Activated naive CD8-positive, alpha-beta T cell treated with anti-CD3 and anti-CD28 coated beads, Interleukin-2, amount 10 ng/mL, durations not matched to agents 7 days and 5 days (primary cell): ENCODE data around the gene SLC1A7. TPM values are rescaled to one million over a fixed set of nuclear protein-coding genes. Genes with fewer than 3 reads are reported as not detected.

Experiments used
- ATAC-seq: fragments of 150-1000 bp; cut with Tn5 transposase; one replicate; pipeline ENCODE4 v1.10.0; 2021; ENCODE audit warnings: low read depth, moderate library complexity
- POLR2A ChIA-PET: fragments of 350-600 bp; sonication (Branson Sonifier 250); formaldehyde crosslinking; loops from one replicate; lab custom pipeline; 2021; ENCODE audit warnings: antibody characterized with exemption; lab: Charles Lee
- DNase-seq: peaks from one replicate; pipeline ENCODE4 v3.0.0; 2021
- H3K27ac Mint-ChIP-seq: one replicate; pipeline ENCODE4 v1.8.0; 2022; ENCODE audit warnings: mild to moderate bottlenecking, mixed read lengths
- H3K27me3 Mint-ChIP-seq: one replicate; pipeline ENCODE4 v1.8.0; 2022; ENCODE audit warnings: mild to moderate bottlenecking, moderate library complexity, mixed read lengths
- H3K36me3 Mint-ChIP-seq: one replicate; pipeline ENCODE4 v1.8.0; 2021; ENCODE audit warnings: mild to moderate bottlenecking, mixed read lengths
- H3K4me1 Mint-ChIP-seq: one replicate; pipeline ENCODE4 v1.8.0; 2021; ENCODE audit warnings: mixed read lengths
- H3K4me3 Mint-ChIP-seq: one replicate; pipeline ENCODE4 v1.8.0; 2022; ENCODE audit warnings: mild to moderate bottlenecking, moderate library complexity, mixed read lengths
- H3K9me3 Mint-ChIP-seq: one replicate; pipeline ENCODE4 v1.8.0; 2021; ENCODE audit warnings: mixed read lengths
- total RNA-seq, 2 experiments: library from RNA; stranded (reverse); gene quantifications; one replicate each; pipeline ENCODE4 v1.2.3, GENCODE V29; 2021

The SLC1A7 gene
- total RNA-seq, 2 experiments from 2014 or later: not detected

GRCh38 chr1:53153752-53154151, 11.3 kb upstream of the SLC1A7 start:
- Mint-ChIP-seq H3K27ac (no peak overlapping the region), H3K36me3 (no peaks in the 10 kb centered on the region), H3K4me3 (no peak overlapping the region), H3K4me1 (no peaks in the 10 kb centered on the region), H3K9me3 (no peaks in the 10 kb centered on the region), H3K27me3 (peaks cover 3% of the 10 kb centered on the region)
- DNase-seq: no peak
- POLR2A ChIA-PET: no interaction called here
- no peak for ATAC-seq

- Mint-ChIP-seq H3K9me3 (no peaks in the 10 kb centered on the region), H3K4me1 (no peaks in the 10 kb centered on the region), H3K36me3 (no peaks in the 10 kb centered on the region), H3K27me3 (peaks cover 5% of the 10 kb centered on the region), H3K4me3 (no peak overlapping the region), H3K27ac (no peak overlapping the region)
- POLR2A ChIA-PET: no interaction called here
- no peak for DNase-seq
- no peak for ATAC-seq
Observed at GRCh38 chr1:53148123-53148522, 5.7 kb upstream of the SLC1A7 start.

GRCh38 chr1:53147174-53147573, 4.7 kb upstream of the SLC1A7 start:
- Mint-ChIP-seq H3K36me3 (no peaks in the 10 kb centered on the region), H3K4me3 (no peak overlapping the region), H3K27me3 (peaks cover 5% of the 10 kb centered on the region), H3K4me1 (no peaks in the 10 kb centered on the region), H3K9me3 (no peaks in the 10 kb centered on the region), H3K27ac (no peak overlapping the region)
- POLR2A ChIA-PET: no interaction called here
- ATAC-seq: no peak
- no peak for DNase-seq

GRCh38 chr1:53145942-53146708, 3.7 kb upstream of the SLC1A7 start:
- no peak for ATAC-seq
- POLR2A ChIA-PET: no interaction called here
- H3K9me3 Mint-ChIP-seq: no peaks in the 10 kb centered on the region
- H3K4me1 Mint-ChIP-seq: no peaks in the 10 kb centered on the region
- no peak overlapping the region for H3K27ac Mint-ChIP-seq
- H3K36me3 Mint-ChIP-seq: no peaks in the 10 kb centered on the region
- H3K27me3 Mint-ChIP-seq: peaks cover 5% of the 10 kb centered on the region
- no peak for DNase-seq
- no peak overlapping the region for H3K4me3 Mint-ChIP-seq

- POLR2A ChIA-PET: no interaction called here
- ATAC-seq (no peak), DNase-seq (no peak)
- Mint-ChIP-seq H3K4me1 (no peaks in the 10 kb centered on the region), H3K9me3 (no peaks in the 10 kb centered on the region), H3K27ac (no peak overlapping the region), H3K4me3 (no peak overlapping the region), H3K36me3 (no peaks in the 10 kb centered on the region), H3K27me3 (peaks cover 5% of the 10 kb centered on the region)
Observed at GRCh38 chr1:53145619-53145941, 3.1 kb upstream of the SLC1A7 start.

GRCh38 chr1:53145051-53145600, 2.7 kb upstream of the SLC1A7 start:
- H3K27me3 Mint-ChIP-seq: peaks cover 5% of the 10 kb centered on the region
- no peaks in the 10 kb centered on the region for H3K9me3 Mint-ChIP-seq
- H3K4me3 Mint-ChIP-seq: no peak overlapping the region
- H3K4me1 Mint-ChIP-seq: no peaks in the 10 kb centered on the region
- H3K36me3 Mint-ChIP-seq: no peaks in the 10 kb centered on the region
- POLR2A ChIA-PET: no interaction called here
- no peak for DNase-seq
- H3K27ac Mint-ChIP-seq: no peak overlapping the region
- no peak for ATAC-seq

GRCh38 chr1:53144201-53144600, 1.8 kb upstream of the SLC1A7 start:
- Mint-ChIP-seq H3K9me3 (no peaks in the 10 kb centered on the region), H3K27me3 (peaks cover 2% of the 10 kb centered on the region), H3K4me1 (no peaks in the 10 kb centered on the region), H3K4me3 (no peak overlapping the region), H3K36me3 (no peaks in the 10 kb centered on the region), H3K27ac (no peak overlapping the region)
- DNase-seq (no peak), ATAC-seq (no peak)
- POLR2A ChIA-PET: no interaction called here

GRCh38 chr1:53143527-53143926, 1.1 kb upstream of the SLC1A7 start:
- POLR2A ChIA-PET: no interaction called here
- no peaks in the 10 kb centered on the region for H3K36me3 Mint-ChIP-seq
- DNase-seq (no peak), ATAC-seq (no peak)
- no peaks in the 10 kb centered on the region for H3K4me1 Mint-ChIP-seq
- no peak overlapping the region for H3K4me3 Mint-ChIP-seq
- H3K9me3 Mint-ChIP-seq: no peaks in the 10 kb centered on the region
- H3K27me3 Mint-ChIP-seq: peaks cover 2% of the 10 kb centered on the region
- H3K27ac Mint-ChIP-seq: no peak overlapping the region

GRCh38 chr1:53141487-53142055, 867 bp downstream of the SLC1A7 start:
- Mint-ChIP-seq H3K9me3 (peaks cover 5% of the 10 kb centered on the region), H3K4me1 (no peaks in the 10 kb centered on the region), H3K27me3 (no peaks in the 10 kb centered on the region), H3K4me3 (no peak overlapping the region), H3K36me3 (no peaks in the 10 kb centered on the region), H3K27ac (no peak overlapping the region)
- ATAC-seq (no peak), DNase-seq (no peak)
- POLR2A ChIA-PET: no interaction called here

GRCh38 chr1:53140451-53140850, 2.0 kb downstream of the SLC1A7 start:
- no peaks in the 10 kb centered on the region for H3K27me3 Mint-ChIP-seq
- H3K36me3 Mint-ChIP-seq: no peaks in the 10 kb centered on the region
- H3K27ac Mint-ChIP-seq: no peak overlapping the region
- H3K4me3 Mint-ChIP-seq: no peak overlapping the region
- no peak for DNase-seq
- POLR2A ChIA-PET: no interaction called here
- H3K9me3 Mint-ChIP-seq: peaks cover 5% of the 10 kb centered on the region
- no peak for ATAC-seq
- no peaks in the 10 kb centered on the region for H3K4me1 Mint-ChIP-seq

- no peak for DNase-seq
- Mint-ChIP-seq H3K36me3 (no peaks in the 10 kb centered on the region), H3K4me1 (no peaks in the 10 kb centered on the region), H3K4me3 (no peak overlapping the region), H3K27ac (no peak overlapping the region), H3K27me3 (no peaks in the 10 kb centered on the region), H3K9me3 (peaks cover 5% of the 10 kb centered on the region)
- ATAC-seq: no peak
- POLR2A ChIA-PET: no interaction called here
Observed at GRCh38 chr1:53139951-53140361, 2.5 kb downstream of the SLC1A7 start.

GRCh38 chr1:53138991-53139884, 3.2 kb downstream of the SLC1A7 start:
- Mint-ChIP-seq H3K4me1 (no peaks in the 10 kb centered on the region), H3K27me3 (no peaks in the 10 kb centered on the region), H3K36me3 (no peaks in the 10 kb centered on the region), H3K4me3 (no peak overlapping the region), H3K9me3 (peaks cover 5% of the 10 kb centered on the region), H3K27ac (no peak overlapping the region)
- ATAC-seq (no peak), DNase-seq (no peak)
- POLR2A ChIA-PET: no interaction called here

GRCh38 chr1:53137729-53138128, 4.7 kb downstream of the SLC1A7 start:
- POLR2A ChIA-PET: no interaction called here
- no peak for ATAC-seq

More at GRCh38 chr1:53137729-53138128, 4.7 kb downstream of the SLC1A7 start:
- no peaks in the 10 kb centered on the region for H3K4me1 Mint-ChIP-seq
- no peak for DNase-seq
- H3K27ac Mint-ChIP-seq: no peak overlapping the region
- no peak overlapping the region for H3K4me3 Mint-ChIP-seq
- no peaks in the 10 kb centered on the region for H3K36me3 Mint-ChIP-seq
- no peaks in the 10 kb centered on the region for H3K27me3 Mint-ChIP-seq
- H3K9me3 Mint-ChIP-seq: peaks cover 5% of the 10 kb centered on the region
